Keratinocyte (primary cell): Measurements from ENCODE around the gene PPIP5K2. TPM values are rescaled to one million over a fixed set of nuclear protein-coding genes. Genes with fewer than 3 reads are reported as not detected.

Source experiments
- DNase-seq: peaks from one replicate; pipeline ENCODE4 v3.0.0-alpha.2; 2011; ENCODE audit warnings: low read depth, missing footprints, low spot score
- FAIRE-seq: peaks from 2 replicates; lab custom pipeline; 2011; peaks lifted over from hg19 to GRCh38; lab: Jason Lieb, UNC
- H2AFZ ChIP-seq: 2 replicates; pipeline ENCODE4 v1.6.0; 2012; ENCODE audit warnings: low read length, control low read depth, inconsistent platforms; ENCODE audit not compliant: control insufficient read depth
- H3K27ac ChIP-seq: 2 replicates; pipeline ENCODE4 v1.5.1; 2011; ENCODE audit warnings: low read length; ENCODE audit not compliant: control insufficient read depth, insufficient read depth
- H3K27me3 ChIP-seq: 3 replicates; pipeline ENCODE4 v1.6.0; 2011; ENCODE audit warnings: low read length; ENCODE audit not compliant: control insufficient read depth, insufficient read depth; ENCODE audit errors: extremely low read depth
- H3K36me3 ChIP-seq, 2 experiments: 2 replicates in 1 of 2; 3 replicates in 1 of 2; pipeline ENCODE4 v1.5.1; 2011; ENCODE audit warnings: low read length in 2 of 2, mild to moderate bottlenecking in 1 of 2; ENCODE audit not compliant: control insufficient read depth in 2 of 2, insufficient read depth in 2 of 2; ENCODE audit errors: extremely low read depth in 1 of 2
- H3K4me1 ChIP-seq: 3 replicates; pipeline ENCODE4 v1.5.1; 2011; ENCODE audit warnings: low read length; ENCODE audit not compliant: control insufficient read depth, insufficient read depth; ENCODE audit errors: extremely low read depth
- H3K4me2 ChIP-seq: 3 replicates; pipeline ENCODE4 v1.6.0; 2011; ENCODE audit warnings: low read depth, low read length; ENCODE audit not compliant: control insufficient read depth, insufficient read depth; ENCODE audit errors: extremely low read depth
- H3K4me3 ChIP-seq, 3 experiments: fragments of 200-600 bp in 1 of 3; sonication (generic) in 1 of 3; 2 replicates in 2 of 3; 3 replicates in 1 of 3; pipeline ENCODE4 v1.5.1; 2011 to 2016; ENCODE audit warnings: low read length in 3 of 3, mild to moderate bottlenecking in 3 of 3, control low read depth in 2 of 3, inconsistent platforms in 1 of 3, low read depth in 1 of 3, mixed read lengths in 1 of 3, mixed run types in 1 of 3, moderate library complexity in 1 of 3; ENCODE audit not compliant: control insufficient read depth in 2 of 3, insufficient read depth in 2 of 3; ENCODE audit errors: extremely low read depth in 1 of 3
- H3K79me2 ChIP-seq: 2 replicates; pipeline ENCODE4 v1.6.0; 2012; ENCODE audit warnings: low read length; ENCODE audit not compliant: control insufficient read depth, insufficient read depth
- H3K9ac ChIP-seq: 3 replicates; pipeline ENCODE4 v1.6.0; 2011; ENCODE audit warnings: low read length; ENCODE audit not compliant: control insufficient read depth, insufficient read depth; ENCODE audit errors: extremely low read depth
- H3K9me1 ChIP-seq: 3 replicates; pipeline ENCODE4 v1.6.0; 2011; ENCODE audit warnings: low read length; ENCODE audit not compliant: control insufficient read depth, insufficient read depth; ENCODE audit errors: extremely low read depth
- H3K9me3 ChIP-seq: 2 replicates; pipeline ENCODE4 v1.5.1; 2012; ENCODE audit warnings: low read depth, low read length; ENCODE audit not compliant: control insufficient read depth
- H4K20me1 ChIP-seq: 3 replicates; pipeline ENCODE4 v1.6.0; 2011; ENCODE audit warnings: low read length; ENCODE audit not compliant: control insufficient read depth, insufficient read depth; ENCODE audit errors: extremely low read depth
- EZH2 ChIP-seq: IDR thresholded peaks from one replicate; pipeline ENCODE4 v1.6.1; 2012; ENCODE audit warnings: inconsistent platforms, mild to moderate bottlenecking, low read length, moderate library complexity
- dilution Hi-C: fragments of 300-500 bp; cut with MboI; formaldehyde crosslinking; loops from one replicate; pipeline ENCODE4 v1.7.0; 2020; ENCODE audit warnings: low sequenced_read_pairs; ENCODE audit not compliant: extremely low pct_ligation_motif_present
- polyA plus RNA-seq, 5 experiments: library from polyadenylated mRNA; depleted of rRNA in 3 of 5; stranded (reverse) in 3 of 5; stranded (forward) in 1 of 5; unstranded in 1 of 5; fragments of >200 nt; gene quantifications; 1 replicate in 1 of 5; 2 replicates in 3 of 5; 3 replicates in 1 of 5; pipeline versions ENCODE4 v1.2.1 to v1.2.3, GENCODE V29; 2011 to 2012; ENCODE audit warnings: missing spikeins in 2 of 5, low read depth in 1 of 5, low replicate concordance in 1 of 5
- TF ChIP-seq, protein P1 (sequence below), 3 experiments: IDR thresholded peaks in 1 of 3; conservative IDR thresholded peaks in 1 of 3; optimal IDR thresholded peaks in 1 of 3; 2 replicates in 2 of 3; 3 replicates in 1 of 3; pipeline versions ENCODE3 to v1.5.1; 2011; ENCODE audit warnings: low read length in 3 of 3, mild to moderate bottlenecking in 3 of 3, moderate library complexity in 2 of 3, control low read depth in 1 of 3, inconsistent platforms in 1 of 3; ENCODE audit not compliant: insufficient read depth in 2 of 3; ENCODE audit errors: extremely low read depth in 1 of 3

The PPIP5K2 gene
- polyA plus RNA-seq, 1 donor (not counting 4 experiments of a cell fraction or from before 2014, with no cell fraction given) = 27.8 TPM

GRCh38 chr5:103086547-103086946 lies 33.6 kb upstream of the PPIP5K2 start:
- TF ChIP-seq EZH2 = no peak
- TF ChIP-seq, protein P1, sequence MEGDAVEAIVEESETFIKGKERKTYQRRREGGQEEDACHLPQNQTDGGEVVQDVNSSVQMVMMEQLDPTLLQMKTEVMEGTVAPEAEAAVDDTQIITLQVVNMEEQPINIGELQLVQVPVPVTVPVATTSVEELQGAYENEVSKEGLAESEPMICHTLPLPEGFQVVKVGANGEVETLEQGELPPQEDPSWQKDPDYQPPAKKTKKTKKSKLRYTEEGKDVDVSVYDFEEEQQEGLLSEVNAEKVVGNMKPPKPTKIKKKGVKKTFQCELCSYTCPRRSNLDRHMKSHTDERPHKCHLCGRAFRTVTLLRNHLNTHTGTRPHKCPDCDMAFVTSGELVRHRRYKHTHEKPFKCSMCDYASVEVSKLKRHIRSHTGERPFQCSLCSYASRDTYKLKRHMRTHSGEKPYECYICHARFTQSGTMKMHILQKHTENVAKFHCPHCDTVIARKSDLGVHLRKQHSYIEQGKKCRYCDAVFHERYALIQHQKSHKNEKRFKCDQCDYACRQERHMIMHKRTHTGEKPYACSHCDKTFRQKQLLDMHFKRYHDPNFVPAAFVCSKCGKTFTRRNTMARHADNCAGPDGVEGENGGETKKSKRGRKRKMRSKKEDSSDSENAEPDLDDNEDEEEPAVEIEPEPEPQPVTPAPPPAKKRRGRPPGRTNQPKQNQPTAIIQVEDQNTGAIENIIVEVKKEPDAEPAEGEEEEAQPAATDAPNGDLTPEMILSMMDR (optimal IDR thresholded peaks at IDR 0.05 in 1 of 3, IDR thresholded peaks at IDR 0.05 in 1 of 3, conservative IDR thresholded peaks at IDR 0.05 in 1 of 3; ENCODE audit: extremely low read depth in 1 of 3, insufficient read depth in 2 of 3, low read length in 3 of 3) = no peak
- Histone ChIP-seq H3K4me3 (no peak overlapping the region), H3K9me1 (no peaks in the 10 kb centered on the region), H4K20me1 (no peaks in the 10 kb centered on the region), H3K9ac (no peak overlapping the region), H3K79me2 (no peaks in the 10 kb centered on the region), H3K27ac (no peak overlapping the region), H3K9me3 (no peaks in the 10 kb centered on the region), H3K4me1 (peaks cover 4% of the 10 kb centered on the region), H2AFZ (no peak overlapping the region), H3K27me3 (no peaks in the 10 kb centered on the region), H3K36me3 (no peaks in the 10 kb centered on the region), H3K4me2 (no peak overlapping the region)
- dilution Hi-C loops = no loop called here
- FAIRE-seq (no peak), DNase-seq (no peak)

- dilution Hi-C loops = no loop called here
- no peak for FAIRE-seq
Observed at GRCh38 chr5:103089272-103089671, 30.8 kb upstream of the PPIP5K2 start.

More at GRCh38 chr5:103089272-103089671, 30.8 kb upstream of the PPIP5K2 start:
- H3K4me1 ChIP-seq = peaks cover 4% of the 10 kb centered on the region
- no peak overlapping the region for H3K27ac ChIP-seq
- no peak for TF ChIP-seq EZH2
- TF ChIP-seq, protein P1 (optimal IDR thresholded peaks at IDR 0.05 in 1 of 3, IDR thresholded peaks at IDR 0.05 in 1 of 3, conservative IDR thresholded peaks at IDR 0.05 in 1 of 3; ENCODE audit: extremely low read depth in 1 of 3, insufficient read depth in 2 of 3, low read length in 3 of 3) = no peak
- no peak overlapping the region for H3K9ac ChIP-seq
- DNase-seq = no peak
- no peak overlapping the region for H3K4me3 ChIP-seq
- H3K9me1 ChIP-seq = no peaks in the 10 kb centered on the region
- H3K79me2 ChIP-seq = no peaks in the 10 kb centered on the region
- no peaks in the 10 kb centered on the region for H4K20me1 ChIP-seq
- no peak overlapping the region for H2AFZ ChIP-seq
- no peaks in the 10 kb centered on the region for H3K9me3 ChIP-seq
- no peaks in the 10 kb centered on the region for H3K36me3 ChIP-seq
- H3K27me3 ChIP-seq = no peaks in the 10 kb centered on the region
- no peak overlapping the region for H3K4me2 ChIP-seq
